LNCaP clone FGC (cell line): Measurements from ENCODE around the gene GPHN.
"Not testable (repeated sequence)": the region's sequence is repeated elsewhere in the genome, so short reads cannot be mapped to it uniquely, and the experiment has no call there.

Source experiments
- DNase-seq: peaks from one replicate; pipeline ENCODE4 v3.0.0-alpha.2; 2011; ENCODE audit warnings: low read depth
- H3K4me3 ChIP-seq: 2 replicates; pipeline ENCODE4 v1.5.1; 2011; ENCODE audit warnings: mild to moderate bottlenecking, low read depth, low read length, control low read depth
- TF ChIP-seq, protein P1 (sequence below): IDR thresholded peaks from 2 replicates; pipeline ENCODE4 v1.5.1; 2012; ENCODE audit warnings: mild to moderate bottlenecking; ENCODE audit not compliant: control insufficient read depth, insufficient read depth; ENCODE audit errors: extremely low read depth

GPHN gene

DNA sequence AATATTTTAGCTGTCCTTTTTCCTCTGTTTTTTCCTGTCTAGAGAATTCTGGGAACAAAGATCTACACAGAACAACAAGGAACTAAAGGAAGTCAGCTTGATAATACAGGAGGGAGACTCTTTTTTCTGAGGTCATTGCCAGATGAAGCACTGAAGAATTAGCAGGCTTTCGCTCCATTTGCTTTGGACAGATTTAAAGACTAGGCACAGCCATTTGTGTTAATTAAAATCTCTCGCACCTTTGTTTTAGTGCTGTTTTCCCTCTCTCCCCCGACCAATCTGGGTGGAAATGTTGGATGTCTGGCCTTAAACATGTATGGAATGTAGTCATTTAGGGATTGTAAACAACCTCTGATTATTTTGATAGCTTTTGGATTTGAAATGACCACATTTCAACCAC, 9.6 kb upstream of the GPHN start:
- TF ChIP-seq, protein P1, sequence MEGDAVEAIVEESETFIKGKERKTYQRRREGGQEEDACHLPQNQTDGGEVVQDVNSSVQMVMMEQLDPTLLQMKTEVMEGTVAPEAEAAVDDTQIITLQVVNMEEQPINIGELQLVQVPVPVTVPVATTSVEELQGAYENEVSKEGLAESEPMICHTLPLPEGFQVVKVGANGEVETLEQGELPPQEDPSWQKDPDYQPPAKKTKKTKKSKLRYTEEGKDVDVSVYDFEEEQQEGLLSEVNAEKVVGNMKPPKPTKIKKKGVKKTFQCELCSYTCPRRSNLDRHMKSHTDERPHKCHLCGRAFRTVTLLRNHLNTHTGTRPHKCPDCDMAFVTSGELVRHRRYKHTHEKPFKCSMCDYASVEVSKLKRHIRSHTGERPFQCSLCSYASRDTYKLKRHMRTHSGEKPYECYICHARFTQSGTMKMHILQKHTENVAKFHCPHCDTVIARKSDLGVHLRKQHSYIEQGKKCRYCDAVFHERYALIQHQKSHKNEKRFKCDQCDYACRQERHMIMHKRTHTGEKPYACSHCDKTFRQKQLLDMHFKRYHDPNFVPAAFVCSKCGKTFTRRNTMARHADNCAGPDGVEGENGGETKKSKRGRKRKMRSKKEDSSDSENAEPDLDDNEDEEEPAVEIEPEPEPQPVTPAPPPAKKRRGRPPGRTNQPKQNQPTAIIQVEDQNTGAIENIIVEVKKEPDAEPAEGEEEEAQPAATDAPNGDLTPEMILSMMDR, result no peak
- no peak overlapping the region for H3K4me3 ChIP-seq
- no peak for DNase-seq

- TF ChIP-seq, protein P1, result no peak
- no peak overlapping the region for H3K4me3 ChIP-seq
- no peak for DNase-seq
These were observed 6.4 kb upstream of the GPHN start for GRCh38 chr14:66501592-66501991.

- DNase-seq, result not testable (repeated sequence)
These were observed 5.1 kb upstream of the GPHN start for GRCh38 chr14:66502836-66503235.

GRCh38 chr14:66503532-66503931, 4.4 kb upstream of the GPHN start:
- DNase-seq, result no peak
- no peak overlapping the region for H3K4me3 ChIP-seq
- TF ChIP-seq, protein P1, result no peak

More at GRCh38 chr14:66502836-66503235, 5.1 kb upstream of the GPHN start:
- H3K4me3 ChIP-seq, result not testable (repeated sequence)

- DNase-seq, result peak; percentile 13
- TF ChIP-seq, protein P1, result no peak
- peak overlapping the region; percentile 97 for H3K4me3 ChIP-seq
These were observed 696 bp upstream of the GPHN start for GRCh38 chr14:66507181-66507721.

DNA sequence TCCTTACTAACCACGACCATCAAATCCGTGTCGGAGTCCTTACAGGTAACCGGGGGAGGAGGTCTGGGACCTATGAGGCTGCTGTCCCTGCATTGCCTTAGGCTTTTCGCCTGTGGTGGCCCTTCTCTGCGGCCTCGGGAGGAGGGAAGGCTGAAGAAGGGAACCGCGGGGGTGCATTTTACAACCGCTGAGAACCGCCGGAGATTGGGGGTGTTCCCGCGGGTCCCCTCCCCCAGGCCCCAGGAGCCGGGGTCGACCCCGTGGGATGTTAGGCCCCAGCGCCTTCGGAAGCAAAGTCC, 549 bp downstream of the GPHN start:
- no peak for DNase-seq
- TF ChIP-seq, protein P1, result no peak
- peak overlapping the region; percentile 97 for H3K4me3 ChIP-seq

DNA sequence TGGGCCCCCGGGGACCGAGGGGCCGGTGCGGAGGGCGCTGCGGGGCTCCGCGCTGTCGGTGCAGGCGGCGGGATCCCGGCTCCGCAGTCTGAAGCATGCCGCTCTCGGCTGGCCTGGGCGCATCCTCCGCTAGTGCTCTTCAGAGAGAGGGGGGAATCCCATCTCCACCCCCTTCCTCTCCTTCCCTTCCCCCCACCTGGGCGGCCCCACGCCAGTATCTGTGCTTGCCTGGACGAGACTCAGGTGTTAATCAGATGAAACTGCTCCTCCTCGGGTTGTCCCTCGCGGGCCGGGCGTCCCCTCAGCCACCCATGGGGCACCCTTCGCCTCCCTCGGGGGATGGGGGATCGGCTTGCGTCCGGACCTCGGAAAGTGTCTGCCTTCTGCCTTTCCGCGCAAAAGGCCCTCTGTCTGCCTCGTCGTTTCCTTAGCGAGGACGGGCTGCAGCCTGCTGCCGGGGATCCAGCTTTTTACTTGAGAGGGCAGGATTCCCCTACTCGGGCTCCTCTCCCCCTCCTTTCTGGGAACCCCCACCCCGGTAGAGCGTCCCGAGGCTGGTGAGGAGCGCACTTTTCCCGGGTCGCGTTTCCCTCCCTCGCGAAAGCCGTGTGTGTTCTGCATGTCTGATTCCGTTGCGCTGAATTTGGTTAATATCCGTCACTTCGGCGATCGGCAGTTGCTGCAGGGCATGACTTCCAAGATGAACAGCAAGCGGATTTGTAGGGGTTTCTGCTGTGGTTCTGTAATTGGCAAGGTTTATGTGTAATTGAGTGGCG, 1.1 kb downstream of the GPHN start:
- peak overlapping the region; percentile 97 for H3K4me3 ChIP-seq
- TF ChIP-seq, protein P1, result no peak
- no peak for DNase-seq
